ENCODE measurements around the gene PDZD4.

- TF ChIP-seq, protein P1, sequence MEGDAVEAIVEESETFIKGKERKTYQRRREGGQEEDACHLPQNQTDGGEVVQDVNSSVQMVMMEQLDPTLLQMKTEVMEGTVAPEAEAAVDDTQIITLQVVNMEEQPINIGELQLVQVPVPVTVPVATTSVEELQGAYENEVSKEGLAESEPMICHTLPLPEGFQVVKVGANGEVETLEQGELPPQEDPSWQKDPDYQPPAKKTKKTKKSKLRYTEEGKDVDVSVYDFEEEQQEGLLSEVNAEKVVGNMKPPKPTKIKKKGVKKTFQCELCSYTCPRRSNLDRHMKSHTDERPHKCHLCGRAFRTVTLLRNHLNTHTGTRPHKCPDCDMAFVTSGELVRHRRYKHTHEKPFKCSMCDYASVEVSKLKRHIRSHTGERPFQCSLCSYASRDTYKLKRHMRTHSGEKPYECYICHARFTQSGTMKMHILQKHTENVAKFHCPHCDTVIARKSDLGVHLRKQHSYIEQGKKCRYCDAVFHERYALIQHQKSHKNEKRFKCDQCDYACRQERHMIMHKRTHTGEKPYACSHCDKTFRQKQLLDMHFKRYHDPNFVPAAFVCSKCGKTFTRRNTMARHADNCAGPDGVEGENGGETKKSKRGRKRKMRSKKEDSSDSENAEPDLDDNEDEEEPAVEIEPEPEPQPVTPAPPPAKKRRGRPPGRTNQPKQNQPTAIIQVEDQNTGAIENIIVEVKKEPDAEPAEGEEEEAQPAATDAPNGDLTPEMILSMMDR (IDR thresholded peaks at IDR 0.05) = no peak
- TF ChIP-seq, protein P2, sequence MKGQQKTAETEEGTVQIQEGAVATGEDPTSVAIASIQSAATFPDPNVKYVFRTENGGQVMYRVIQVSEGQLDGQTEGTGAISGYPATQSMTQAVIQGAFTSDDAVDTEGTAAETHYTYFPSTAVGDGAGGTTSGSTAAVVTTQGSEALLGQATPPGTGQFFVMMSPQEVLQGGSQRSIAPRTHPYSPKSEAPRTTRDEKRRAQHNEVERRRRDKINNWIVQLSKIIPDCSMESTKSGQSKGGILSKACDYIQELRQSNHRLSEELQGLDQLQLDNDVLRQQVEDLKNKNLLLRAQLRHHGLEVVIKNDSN (IDR thresholded peaks at IDR 0.05; ENCODE audit: borderline replicate concordance, low read depth) = no peak
- TF ChIP-seq, protein P3, sequence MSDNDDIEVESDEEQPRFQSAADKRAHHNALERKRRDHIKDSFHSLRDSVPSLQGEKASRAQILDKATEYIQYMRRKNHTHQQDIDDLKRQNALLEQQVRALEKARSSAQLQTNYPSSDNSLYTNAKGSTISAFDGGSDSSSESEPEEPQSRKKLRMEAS (IDR thresholded peaks at IDR 0.05; ENCODE audit: low read depth) = no peak
- TF ChIP-seq SIN3A (IDR thresholded peaks at IDR 0.05; ENCODE audit: borderline replicate concordance, low read depth, low read length) = no peak
- TF ChIP-seq FOXJ3 (CRISPR knock-in tag; IDR thresholded peaks at IDR 0.05) = no peak
Observed at GRCh38 chrX:153874085-153874365, 43.7 kb upstream of the PDZD4 start.
